ENCODE measurements around the gene PUS10. TPM values are rescaled to one million over a fixed set of nuclear protein-coding genes. Genes with fewer than 3 reads are reported as not detected.

The PUS10 gene
- total and polyA plus RNA-seq, 2 experiments from 2014 or later = 2.2 to 2.5 TPM

DNA sequence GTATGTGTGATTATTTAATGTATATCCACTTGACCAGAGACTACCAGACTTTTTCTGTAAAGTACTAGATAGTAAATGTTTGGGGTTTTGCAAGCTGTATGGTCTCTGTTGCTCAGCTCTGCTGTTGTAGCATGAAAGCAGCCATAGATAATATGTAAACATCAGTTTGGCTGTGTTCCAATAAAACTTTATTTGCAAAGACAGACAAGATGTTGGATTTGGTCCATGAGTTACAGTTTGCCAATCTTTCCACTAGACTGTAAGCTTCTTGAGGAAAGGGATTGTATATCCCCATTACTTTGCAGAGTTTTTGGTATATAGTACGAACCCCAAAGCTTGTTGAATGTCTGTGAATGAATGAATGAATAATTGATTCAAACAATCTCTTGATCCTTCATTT, 119.5 kb downstream of the PUS10 start:
- H4K20me1 ChIP-seq (replicated peaks; ENCODE audit: insufficient read depth) = no peaks in the 10 kb centered on the region
- H2AFZ ChIP-seq = no peak overlapping the region
- H3K36me3 Mint-ChIP-seq (ENCODE audit: low read depth) = no peaks in the 10 kb centered on the region
- H3K4me2 ChIP-seq = no peak overlapping the region
- H3K9me2 ChIP-seq (ENCODE audit: insufficient read depth) = no peaks in the 10 kb centered on the region
- DNase-seq (ENCODE audit: low spot score) (no peak), ATAC-seq (no peak)
- H3K4me3 ChIP-seq = no peak overlapping the region
- H3K4me1 ChIP-seq (ENCODE audit: insufficient read depth) = no peaks in the 10 kb centered on the region
- H3K9me3 Mint-ChIP-seq = no peaks in the 10 kb centered on the region
- peaks cover 2% of the 10 kb centered on the region for H3K27me3 Mint-ChIP-seq (ENCODE audit: insufficient read depth, low read depth, poor library complexity)
- H3K4me1 Mint-ChIP-seq = no peaks in the 10 kb centered on the region
- H3F3A ChIP-seq (replicated peaks; ENCODE audit: low read depth) = no peaks in the 10 kb centered on the region
- H3K4me3 Mint-ChIP-seq = no peak overlapping the region
- H3K27ac Mint-ChIP-seq = no peak overlapping the region
- no peaks in the 10 kb centered on the region for H3K27me3 ChIP-seq (ENCODE audit: insufficient read depth)
- H3K36me3 ChIP-seq (ENCODE audit: insufficient read depth) = no peaks in the 10 kb centered on the region
- H3K79me2 ChIP-seq (replicated peaks; ENCODE audit: insufficient read depth) = no peaks in the 10 kb centered on the region
- TF ChIP-seq, protein P1, sequence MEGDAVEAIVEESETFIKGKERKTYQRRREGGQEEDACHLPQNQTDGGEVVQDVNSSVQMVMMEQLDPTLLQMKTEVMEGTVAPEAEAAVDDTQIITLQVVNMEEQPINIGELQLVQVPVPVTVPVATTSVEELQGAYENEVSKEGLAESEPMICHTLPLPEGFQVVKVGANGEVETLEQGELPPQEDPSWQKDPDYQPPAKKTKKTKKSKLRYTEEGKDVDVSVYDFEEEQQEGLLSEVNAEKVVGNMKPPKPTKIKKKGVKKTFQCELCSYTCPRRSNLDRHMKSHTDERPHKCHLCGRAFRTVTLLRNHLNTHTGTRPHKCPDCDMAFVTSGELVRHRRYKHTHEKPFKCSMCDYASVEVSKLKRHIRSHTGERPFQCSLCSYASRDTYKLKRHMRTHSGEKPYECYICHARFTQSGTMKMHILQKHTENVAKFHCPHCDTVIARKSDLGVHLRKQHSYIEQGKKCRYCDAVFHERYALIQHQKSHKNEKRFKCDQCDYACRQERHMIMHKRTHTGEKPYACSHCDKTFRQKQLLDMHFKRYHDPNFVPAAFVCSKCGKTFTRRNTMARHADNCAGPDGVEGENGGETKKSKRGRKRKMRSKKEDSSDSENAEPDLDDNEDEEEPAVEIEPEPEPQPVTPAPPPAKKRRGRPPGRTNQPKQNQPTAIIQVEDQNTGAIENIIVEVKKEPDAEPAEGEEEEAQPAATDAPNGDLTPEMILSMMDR (conservative IDR thresholded peaks at IDR 0.05; ENCODE audit: low read depth in 2 of 2) = no peak
- TF ChIP-seq EZH2 (IDR thresholded peaks at IDR 0.05; ENCODE audit: low read depth, unreplicated experiment) (no peak), CREB1 (CRISPR knock-in tag; IDR thresholded peaks at IDR 0.05; ENCODE audit: low read depth) (no peak), NANOG (IDR thresholded peaks at IDR 0.05; ENCODE audit: borderline replicate concordance) (no peak), ZNF331 (CRISPR knock-in tag; IDR thresholded peaks at IDR 0.05; ENCODE audit: low read depth) (no peak), STAT1 (IDR thresholded peaks at IDR 0.05; ENCODE audit: unreplicated experiment) (no peak)
- TF ChIP-seq, protein P2, sequence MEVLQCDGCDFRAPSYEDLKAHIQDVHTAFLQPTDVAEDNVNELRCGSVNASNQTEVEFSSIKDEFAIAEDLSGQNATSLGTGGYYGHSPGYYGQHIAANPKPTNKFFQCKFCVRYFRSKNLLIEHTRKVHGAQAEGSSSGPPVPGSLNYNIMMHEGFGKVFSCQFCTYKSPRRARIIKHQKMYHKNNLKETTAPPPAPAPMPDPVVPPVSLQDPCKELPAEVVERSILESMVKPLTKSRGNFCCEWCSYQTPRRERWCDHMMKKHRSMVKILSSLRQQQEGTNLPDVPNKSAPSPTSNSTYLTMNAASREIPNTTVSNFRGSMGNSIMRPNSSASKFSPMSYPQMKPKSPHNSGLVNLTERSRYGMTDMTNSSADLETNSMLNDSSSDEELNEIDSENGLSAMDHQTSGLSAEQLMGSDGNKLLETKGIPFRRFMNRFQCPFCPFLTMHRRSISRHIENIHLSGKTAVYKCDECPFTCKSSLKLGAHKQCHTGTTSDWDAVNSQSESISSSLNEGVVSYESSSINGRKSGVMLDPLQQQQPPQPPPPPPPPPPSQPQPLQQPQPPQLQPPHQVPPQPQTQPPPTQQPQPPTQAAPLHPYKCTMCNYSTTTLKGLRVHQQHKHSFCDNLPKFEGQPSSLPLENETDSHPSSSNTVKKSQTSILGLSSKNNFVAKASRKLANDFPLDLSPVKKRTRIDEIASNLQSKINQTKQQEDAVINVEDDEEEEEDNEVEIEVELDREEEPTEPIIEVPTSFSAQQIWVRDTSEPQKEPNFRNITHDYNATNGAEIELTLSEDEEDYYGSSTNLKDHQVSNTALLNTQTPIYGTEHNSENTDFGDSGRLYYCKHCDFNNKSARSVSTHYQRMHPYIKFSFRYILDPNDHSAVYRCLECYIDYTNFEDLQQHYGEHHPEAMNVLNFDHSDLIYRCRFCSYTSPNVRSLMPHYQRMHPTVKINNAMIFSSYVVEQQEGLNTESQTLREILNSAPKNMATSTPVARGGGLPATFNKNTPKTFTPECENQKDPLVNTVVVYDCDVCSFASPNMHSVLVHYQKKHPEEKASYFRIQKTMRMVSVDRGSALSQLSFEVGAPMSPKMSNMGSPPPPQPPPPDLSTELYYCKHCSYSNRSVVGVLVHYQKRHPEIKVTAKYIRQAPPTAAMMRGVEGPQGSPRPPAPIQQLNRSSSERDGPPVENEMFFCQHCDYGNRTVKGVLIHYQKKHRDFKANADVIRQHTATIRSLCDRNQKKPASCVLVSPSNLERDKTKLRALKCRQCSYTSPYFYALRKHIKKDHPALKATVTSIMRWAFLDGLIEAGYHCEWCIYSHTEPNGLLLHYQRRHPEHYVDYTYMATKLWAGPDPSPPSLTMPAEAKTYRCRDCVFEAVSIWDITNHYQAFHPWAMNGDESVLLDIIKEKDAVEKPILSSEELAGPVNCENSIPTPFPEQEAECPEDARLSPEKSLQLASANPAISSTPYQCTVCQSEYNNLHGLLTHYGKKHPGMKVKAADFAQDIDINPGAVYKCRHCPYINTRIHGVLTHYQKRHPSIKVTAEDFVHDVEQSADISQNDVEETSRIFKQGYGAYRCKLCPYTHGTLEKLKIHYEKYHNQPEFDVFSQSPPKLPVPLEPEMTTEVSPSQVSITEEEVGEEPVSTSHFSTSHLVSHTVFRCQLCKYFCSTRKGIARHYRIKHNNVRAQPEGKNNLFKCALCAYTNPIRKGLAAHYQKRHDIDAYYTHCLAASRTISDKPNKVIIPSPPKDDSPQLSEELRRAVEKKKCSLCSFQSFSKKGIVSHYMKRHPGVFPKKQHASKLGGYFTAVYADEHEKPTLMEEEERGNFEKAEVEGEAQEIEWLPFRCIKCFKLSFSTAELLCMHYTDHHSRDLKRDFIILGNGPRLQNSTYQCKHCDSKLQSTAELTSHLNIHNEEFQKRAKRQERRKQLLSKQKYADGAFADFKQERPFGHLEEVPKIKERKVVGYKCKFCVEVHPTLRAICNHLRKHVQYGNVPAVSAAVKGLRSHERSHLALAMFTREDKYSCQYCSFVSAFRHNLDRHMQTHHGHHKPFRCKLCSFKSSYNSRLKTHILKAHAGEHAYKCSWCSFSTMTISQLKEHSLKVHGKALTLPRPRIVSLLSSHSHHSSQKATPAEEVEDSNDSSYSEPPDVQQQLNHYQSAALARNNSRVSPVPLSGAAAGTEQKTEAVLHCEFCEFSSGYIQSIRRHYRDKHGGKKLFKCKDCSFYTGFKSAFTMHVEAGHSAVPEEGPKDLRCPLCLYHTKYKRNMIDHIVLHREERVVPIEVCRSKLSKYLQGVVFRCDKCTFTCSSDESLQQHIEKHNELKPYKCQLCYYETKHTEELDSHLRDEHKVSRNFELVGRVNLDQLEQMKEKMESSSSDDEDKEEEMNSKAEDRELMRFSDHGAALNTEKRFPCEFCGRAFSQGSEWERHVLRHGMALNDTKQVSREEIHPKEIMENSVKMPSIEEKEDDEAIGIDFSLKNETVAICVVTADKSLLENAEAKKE (CRISPR knock-in tag; IDR thresholded peaks at IDR 0.05) = no peak
- TF ChIP-seq, protein P3, sequence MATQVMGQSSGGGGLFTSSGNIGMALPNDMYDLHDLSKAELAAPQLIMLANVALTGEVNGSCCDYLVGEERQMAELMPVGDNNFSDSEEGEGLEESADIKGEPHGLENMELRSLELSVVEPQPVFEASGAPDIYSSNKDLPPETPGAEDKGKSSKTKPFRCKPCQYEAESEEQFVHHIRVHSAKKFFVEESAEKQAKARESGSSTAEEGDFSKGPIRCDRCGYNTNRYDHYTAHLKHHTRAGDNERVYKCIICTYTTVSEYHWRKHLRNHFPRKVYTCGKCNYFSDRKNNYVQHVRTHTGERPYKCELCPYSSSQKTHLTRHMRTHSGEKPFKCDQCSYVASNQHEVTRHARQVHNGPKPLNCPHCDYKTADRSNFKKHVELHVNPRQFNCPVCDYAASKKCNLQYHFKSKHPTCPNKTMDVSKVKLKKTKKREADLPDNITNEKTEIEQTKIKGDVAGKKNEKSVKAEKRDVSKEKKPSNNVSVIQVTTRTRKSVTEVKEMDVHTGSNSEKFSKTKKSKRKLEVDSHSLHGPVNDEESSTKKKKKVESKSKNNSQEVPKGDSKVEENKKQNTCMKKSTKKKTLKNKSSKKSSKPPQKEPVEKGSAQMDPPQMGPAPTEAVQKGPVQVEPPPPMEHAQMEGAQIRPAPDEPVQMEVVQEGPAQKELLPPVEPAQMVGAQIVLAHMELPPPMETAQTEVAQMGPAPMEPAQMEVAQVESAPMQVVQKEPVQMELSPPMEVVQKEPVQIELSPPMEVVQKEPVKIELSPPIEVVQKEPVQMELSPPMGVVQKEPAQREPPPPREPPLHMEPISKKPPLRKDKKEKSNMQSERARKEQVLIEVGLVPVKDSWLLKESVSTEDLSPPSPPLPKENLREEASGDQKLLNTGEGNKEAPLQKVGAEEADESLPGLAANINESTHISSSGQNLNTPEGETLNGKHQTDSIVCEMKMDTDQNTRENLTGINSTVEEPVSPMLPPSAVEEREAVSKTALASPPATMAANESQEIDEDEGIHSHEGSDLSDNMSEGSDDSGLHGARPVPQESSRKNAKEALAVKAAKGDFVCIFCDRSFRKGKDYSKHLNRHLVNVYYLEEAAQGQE (IDR thresholded peaks at IDR 0.05; ENCODE audit: unreplicated experiment) = no peak
- no peak overlapping the region for H3K27ac ChIP-seq (ENCODE audit: low read depth)
